22Rv1 (cell line): ENCODE results near the gene PALD1.

ENCODE experiments used
- ZFX ChIP-seq: fragments of 450-650 bp; IDR thresholded peaks from 2 replicates; pipeline ENCODE4 v1.6.1; 2017; ENCODE audit warnings: antibody characterized with exemption, borderline replicate concordance
- TF ChIP-seq, protein P1 (sequence below): fragments of 450-650 bp; IDR thresholded peaks from 2 replicates; pipeline ENCODE4 v1.5.1; 2017; ENCODE audit warnings: mild to moderate bottlenecking

DNA sequence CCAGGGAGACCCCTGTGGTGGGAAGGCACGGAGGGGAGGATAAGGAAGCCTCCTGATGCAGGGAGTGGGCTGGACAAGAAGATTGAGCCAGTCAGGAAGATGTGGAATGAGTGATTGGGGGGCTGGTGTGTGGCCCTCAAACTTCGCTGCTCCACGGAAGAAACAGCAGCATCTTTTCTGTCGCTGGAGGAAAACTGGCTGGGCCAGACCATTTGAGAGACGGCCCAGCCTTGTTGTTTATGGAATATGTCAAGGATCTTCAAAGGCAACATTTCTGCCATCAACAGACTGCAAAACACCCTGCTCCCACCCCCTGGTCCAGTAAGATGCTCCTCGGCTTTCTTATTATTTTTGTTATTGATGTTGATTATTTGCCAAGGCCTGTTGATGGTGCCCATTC lies 29.4 kb downstream of the PALD1 start:
- TF ChIP-seq, protein P1, sequence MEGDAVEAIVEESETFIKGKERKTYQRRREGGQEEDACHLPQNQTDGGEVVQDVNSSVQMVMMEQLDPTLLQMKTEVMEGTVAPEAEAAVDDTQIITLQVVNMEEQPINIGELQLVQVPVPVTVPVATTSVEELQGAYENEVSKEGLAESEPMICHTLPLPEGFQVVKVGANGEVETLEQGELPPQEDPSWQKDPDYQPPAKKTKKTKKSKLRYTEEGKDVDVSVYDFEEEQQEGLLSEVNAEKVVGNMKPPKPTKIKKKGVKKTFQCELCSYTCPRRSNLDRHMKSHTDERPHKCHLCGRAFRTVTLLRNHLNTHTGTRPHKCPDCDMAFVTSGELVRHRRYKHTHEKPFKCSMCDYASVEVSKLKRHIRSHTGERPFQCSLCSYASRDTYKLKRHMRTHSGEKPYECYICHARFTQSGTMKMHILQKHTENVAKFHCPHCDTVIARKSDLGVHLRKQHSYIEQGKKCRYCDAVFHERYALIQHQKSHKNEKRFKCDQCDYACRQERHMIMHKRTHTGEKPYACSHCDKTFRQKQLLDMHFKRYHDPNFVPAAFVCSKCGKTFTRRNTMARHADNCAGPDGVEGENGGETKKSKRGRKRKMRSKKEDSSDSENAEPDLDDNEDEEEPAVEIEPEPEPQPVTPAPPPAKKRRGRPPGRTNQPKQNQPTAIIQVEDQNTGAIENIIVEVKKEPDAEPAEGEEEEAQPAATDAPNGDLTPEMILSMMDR: no peak
- TF ChIP-seq ZFX: no peak
